Amniotic epithelial cell (primary cell): ENCODE results near the gene ADGRB2.

Experiments used
- DNase-seq: peaks from one replicate; pipeline ENCODE4 v3.0.0-alpha.2; 2010; ENCODE audit warnings: low read depth

ADGRB2 gene

GRCh38 chr1:31749785-31750735 is 14.1 kb downstream of the ADGRB2 start:
- DNase-seq = no peak

- peak; percentile 49 for DNase-seq
These were observed 15.8 kb downstream of the ADGRB2 start for GRCh38 chr1:31748365-31748764.

- no peak for DNase-seq
These were observed 16.8 kb downstream of the ADGRB2 start for GRCh38 chr1:31747304-31747703.

GRCh38 chr1:31746687-31747086 is 17.5 kb downstream of the ADGRB2 start:
- DNase-seq = peak; percentile 20

GRCh38 chr1:31745946-31746670 is 18.0 kb downstream of the ADGRB2 start:
- DNase-seq = no peak

GRCh38 chr1:31745096-31745945 is 18.8 kb downstream of the ADGRB2 start:
- DNase-seq = peak; percentile 50

- no peak for DNase-seq
These were observed 19.8 kb downstream of the ADGRB2 start for GRCh38 chr1:31744165-31744888.

- DNase-seq = no peak
These were observed 21.5 kb downstream of the ADGRB2 start for GRCh38 chr1:31742462-31743212.

- DNase-seq = no peak
These were observed 24.8 kb downstream of the ADGRB2 start for GRCh38 chr1:31739346-31739745.

- no peak for DNase-seq
These were observed 27.5 kb downstream of the ADGRB2 start for GRCh38 chr1:31736675-31737074.

- no peak for DNase-seq
These were observed 28.6 kb downstream of the ADGRB2 start for GRCh38 chr1:31735571-31735970.

GRCh38 chr1:31734582-31735107 is 29.5 kb downstream of the ADGRB2 start:
- DNase-seq = no peak

- DNase-seq = no peak
These were observed 30.5 kb downstream of the ADGRB2 start for GRCh38 chr1:31733389-31734219.

GRCh38 chr1:31732751-31733289 is 31.3 kb downstream of the ADGRB2 start:
- DNase-seq = no peak

GRCh38 chr1:31732343-31732742 is 31.8 kb downstream of the ADGRB2 start:
- DNase-seq = no peak

- DNase-seq = no peak
These were observed 33.0 kb downstream of the ADGRB2 start for GRCh38 chr1:31731049-31731565.

- no peak for DNase-seq
These were observed 33.6 kb downstream of the ADGRB2 start for GRCh38 chr1:31730336-31731048.

GRCh38 chr1:31727849-31728248 is 36.3 kb downstream of the ADGRB2 start:
- DNase-seq = no peak
